ENCODE results near the gene WIPF1.

WIPF1 gene

DNA sequence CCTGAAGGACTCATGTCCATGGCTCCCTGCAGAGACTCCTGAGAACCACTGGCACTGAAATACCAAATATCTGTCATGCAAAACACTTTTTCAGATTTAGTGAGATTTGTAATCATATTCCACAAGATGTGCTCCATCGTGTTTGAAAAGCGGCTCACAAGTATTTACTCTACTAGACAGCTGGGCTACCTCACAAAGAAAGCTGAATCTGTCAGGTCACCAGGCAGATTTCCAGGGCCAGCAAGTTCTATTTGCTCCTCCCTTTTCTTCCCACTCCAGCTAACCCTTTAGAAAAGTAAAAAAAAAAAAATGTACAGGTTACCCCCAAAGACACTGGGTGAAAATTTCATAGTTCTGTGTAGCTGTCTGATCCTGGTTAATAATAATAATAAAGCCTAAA, 22.9 kb downstream of the WIPF1 start:
- ChIA-PET POLR2A (ENCODE audit: low non-redundant PET) (no interaction called here), CTCF (interaction anchor here (0.6 kb wide), 2 partner anchors 103 to 123 kb away, joined by 3 to 4 read pairs; no protein-coding TSS in a partner anchor)
- peak overlapping the region; percentile 74 for H3K27ac ChIP-seq
- no peak for DNase-seq (ENCODE audit: low spot score)
- TF ChIP-seq, protein P1, sequence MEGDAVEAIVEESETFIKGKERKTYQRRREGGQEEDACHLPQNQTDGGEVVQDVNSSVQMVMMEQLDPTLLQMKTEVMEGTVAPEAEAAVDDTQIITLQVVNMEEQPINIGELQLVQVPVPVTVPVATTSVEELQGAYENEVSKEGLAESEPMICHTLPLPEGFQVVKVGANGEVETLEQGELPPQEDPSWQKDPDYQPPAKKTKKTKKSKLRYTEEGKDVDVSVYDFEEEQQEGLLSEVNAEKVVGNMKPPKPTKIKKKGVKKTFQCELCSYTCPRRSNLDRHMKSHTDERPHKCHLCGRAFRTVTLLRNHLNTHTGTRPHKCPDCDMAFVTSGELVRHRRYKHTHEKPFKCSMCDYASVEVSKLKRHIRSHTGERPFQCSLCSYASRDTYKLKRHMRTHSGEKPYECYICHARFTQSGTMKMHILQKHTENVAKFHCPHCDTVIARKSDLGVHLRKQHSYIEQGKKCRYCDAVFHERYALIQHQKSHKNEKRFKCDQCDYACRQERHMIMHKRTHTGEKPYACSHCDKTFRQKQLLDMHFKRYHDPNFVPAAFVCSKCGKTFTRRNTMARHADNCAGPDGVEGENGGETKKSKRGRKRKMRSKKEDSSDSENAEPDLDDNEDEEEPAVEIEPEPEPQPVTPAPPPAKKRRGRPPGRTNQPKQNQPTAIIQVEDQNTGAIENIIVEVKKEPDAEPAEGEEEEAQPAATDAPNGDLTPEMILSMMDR (conservative IDR thresholded peaks at IDR 0.05; ENCODE audit: low read depth): no peak

DNA sequence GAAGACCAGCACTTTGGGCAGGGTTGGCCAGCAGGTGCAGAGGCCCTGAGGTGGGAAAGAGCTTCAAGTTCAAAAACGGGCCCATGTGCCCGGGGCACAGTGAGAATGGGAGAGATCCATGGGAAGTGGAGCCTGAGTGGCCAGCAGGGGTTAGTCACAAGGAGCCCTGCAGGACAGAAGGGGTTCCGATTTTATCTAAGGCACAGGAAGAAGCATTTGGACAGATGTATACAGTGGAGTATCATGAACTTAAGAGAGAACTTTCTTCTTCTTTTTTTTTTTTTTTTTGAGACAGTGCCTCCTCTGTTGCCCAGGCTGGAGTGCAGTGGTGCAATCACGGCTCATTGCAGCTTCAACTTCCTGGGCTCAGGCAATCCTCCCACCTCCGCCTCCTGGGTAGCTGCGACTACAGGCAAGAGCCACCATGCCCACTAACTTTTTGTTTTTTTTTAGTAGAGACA, 24.0 kb downstream of the WIPF1 start:
- CTCF ChIA-PET: interaction anchor here (0.7 kb wide), 1 partner anchor 111 kb away, joined by 3 read pairs; no protein-coding TSS in a partner anchor
- DNase-seq (ENCODE audit: low spot score): no peak
- peak overlapping the region; percentile 92 for H3K27ac ChIP-seq
- POLR2A ChIA-PET (ENCODE audit: low non-redundant PET): no interaction called here
- TF ChIP-seq, protein P1 (conservative IDR thresholded peaks at IDR 0.05; ENCODE audit: low read depth): peak; percentile 23

DNA sequence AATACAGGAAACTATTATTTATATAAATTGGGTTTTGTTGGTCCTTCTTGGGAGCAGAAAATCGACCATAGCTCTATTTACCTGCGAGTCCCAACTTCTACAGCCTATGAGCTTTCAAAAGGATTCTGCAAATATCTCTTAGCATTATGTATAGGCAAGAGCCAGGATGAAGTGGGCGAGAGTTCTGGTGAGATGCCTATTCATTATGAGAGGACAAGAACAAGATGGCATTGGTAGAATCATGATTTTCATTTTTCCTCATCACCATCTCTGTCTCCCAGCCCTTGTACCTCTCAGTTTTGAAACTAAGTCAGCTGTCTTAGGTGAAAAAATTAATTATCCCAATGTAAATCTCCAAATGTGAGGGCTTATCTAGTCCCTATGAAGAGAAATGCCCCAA, 25.0 kb downstream of the WIPF1 start:
- ChIA-PET CTCF (no interaction called here), POLR2A (ENCODE audit: low non-redundant PET) (no interaction called here)
- TF ChIP-seq, protein P1 (conservative IDR thresholded peaks at IDR 0.05; ENCODE audit: low read depth): no peak
- no peak overlapping the region for H3K27ac ChIP-seq
- no peak for DNase-seq (ENCODE audit: low spot score)

DNA sequence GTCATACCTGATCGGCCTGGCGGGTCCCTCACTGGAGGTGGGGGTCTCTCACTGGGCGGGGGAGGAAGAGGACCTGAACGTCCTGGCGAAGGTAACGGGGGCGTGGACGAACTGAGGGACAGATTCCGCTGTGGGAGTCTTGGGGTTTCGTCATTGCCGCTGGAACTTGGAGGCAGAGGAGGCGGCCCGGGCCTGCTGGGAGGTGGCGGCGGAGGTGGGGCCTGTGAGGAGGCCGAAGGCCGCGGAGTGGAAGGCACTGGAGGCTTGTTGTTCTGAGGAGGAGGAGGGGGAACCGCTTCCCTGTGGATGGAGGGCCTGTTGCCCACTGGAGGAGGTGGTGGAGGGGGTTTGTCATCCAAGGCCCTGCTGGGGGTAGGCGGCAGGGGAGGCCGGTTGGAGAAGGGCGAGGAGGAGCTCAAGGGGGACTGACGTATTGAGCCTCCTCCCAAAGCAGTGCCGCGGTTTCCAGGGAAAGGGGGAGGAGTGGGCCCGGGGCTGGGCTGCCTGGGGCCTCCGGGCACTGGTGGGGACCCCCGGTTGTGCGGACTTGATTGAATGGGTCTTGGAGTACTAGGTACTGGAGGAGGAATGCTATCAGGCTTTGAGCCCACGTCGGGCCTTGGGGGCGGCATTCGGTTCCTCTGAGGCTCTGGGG, 25.8 kb downstream of the WIPF1 start:
- no peak for DNase-seq (ENCODE audit: low spot score)
- ChIA-PET POLR2A (ENCODE audit: low non-redundant PET) (no interaction called here), CTCF (no interaction called here)
- H3K27ac ChIP-seq: peak overlapping the region; percentile 19
- TF ChIP-seq, protein P1 (conservative IDR thresholded peaks at IDR 0.05; ENCODE audit: low read depth): no peak

DNA sequence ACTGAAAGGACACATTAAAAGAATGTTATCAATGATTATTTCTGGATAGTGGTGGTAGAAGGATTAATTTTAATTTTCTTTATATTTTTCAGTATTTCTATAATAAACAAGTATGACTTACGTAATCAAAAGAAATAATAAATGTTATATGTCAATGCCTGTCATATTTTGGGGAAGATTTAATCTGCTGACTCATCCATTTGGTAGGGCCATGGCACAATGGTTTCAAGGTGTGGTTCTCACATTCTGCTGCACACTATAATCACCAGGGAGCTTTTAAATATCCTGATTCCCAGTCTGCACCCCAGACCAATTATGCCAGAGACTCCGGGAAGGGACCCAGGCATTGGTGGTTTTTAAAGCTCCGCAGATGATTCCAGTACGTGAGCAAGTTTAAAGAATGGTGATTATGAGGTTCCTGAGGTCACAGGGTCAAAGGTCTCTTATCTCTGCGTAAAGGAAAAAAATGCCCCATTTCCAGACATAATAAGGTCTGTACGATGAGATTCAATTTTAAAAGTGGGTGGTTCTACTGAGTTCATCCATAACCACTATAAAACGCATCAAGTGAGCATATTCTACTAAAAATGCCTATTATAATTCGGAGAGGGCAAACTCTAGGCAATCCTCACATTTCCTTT, 27.2 kb downstream of the WIPF1 start:
- peak; percentile 36 for DNase-seq (ENCODE audit: low spot score)
- POLR2A ChIA-PET (ENCODE audit: low non-redundant PET): no interaction called here
- TF ChIP-seq, protein P1 (conservative IDR thresholded peaks at IDR 0.05; ENCODE audit: low read depth): no peak
- CTCF ChIA-PET: no interaction called here
- no peak overlapping the region for H3K27ac ChIP-seq

DNA sequence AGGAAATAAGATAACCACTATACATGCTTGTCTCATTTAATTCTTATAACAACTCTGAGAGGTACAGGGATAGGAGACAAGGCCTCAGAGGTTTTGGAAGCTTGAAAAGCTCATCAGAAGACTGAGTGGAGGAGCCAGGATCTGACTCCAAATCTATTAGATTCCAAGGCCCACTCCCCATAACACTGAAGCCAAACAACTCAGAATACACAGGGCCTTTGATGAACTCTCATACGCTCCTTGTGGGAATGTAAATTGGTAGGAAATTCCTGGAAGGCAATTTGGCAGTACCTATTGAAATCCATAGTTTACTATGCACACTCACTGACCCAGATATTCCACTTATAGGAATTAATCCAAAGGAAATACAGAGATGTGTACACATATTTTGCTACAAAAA, 27.9 kb downstream of the WIPF1 start:
- POLR2A ChIA-PET (ENCODE audit: low non-redundant PET): no interaction called here
- CTCF ChIA-PET: no interaction called here
- H3K27ac ChIP-seq: no peak overlapping the region
- TF ChIP-seq, protein P1 (conservative IDR thresholded peaks at IDR 0.05; ENCODE audit: low read depth): no peak
- DNase-seq (ENCODE audit: low spot score): no peak
